LNCaP clone FGC (cell line): Measurements from ENCODE around the gene CLN6.

Experiments
- DNase-seq: peaks from one replicate; pipeline ENCODE4 v3.0.0-alpha.2; 2011; ENCODE audit warnings: low read depth
- H3K4me3 ChIP-seq: 2 replicates; pipeline ENCODE4 v1.5.1; 2011; ENCODE audit warnings: mild to moderate bottlenecking, low read depth, low read length, control low read depth
- CTCF ChIP-seq: IDR thresholded peaks from 2 replicates; pipeline ENCODE4 v1.5.1; 2012; ENCODE audit warnings: mild to moderate bottlenecking; ENCODE audit not compliant: control insufficient read depth, insufficient read depth; ENCODE audit errors: extremely low read depth

CLN6 gene

DNA sequence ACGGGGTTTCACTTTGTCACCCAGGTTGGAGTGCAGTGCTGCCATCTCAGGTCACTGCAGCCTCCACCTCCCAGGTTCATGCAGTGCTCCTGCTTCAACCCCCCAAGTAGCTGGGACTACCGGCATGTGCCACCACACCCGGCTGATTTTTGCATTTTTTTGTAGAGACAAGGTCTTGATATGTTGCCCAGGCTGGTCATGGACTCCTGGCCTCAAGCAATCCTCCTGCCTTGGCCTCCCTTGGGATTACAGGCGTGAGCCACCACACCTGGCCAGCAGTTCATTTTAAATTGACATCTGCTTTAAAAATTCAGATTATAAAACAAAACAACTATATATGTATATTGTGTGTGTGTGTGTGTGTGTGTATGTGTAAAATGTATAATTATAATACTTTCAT is 62.7 kb downstream of the CLN6 start:
- no peak for TF ChIP-seq CTCF
- no peak for DNase-seq
- no peak overlapping the region for H3K4me3 ChIP-seq

DNA sequence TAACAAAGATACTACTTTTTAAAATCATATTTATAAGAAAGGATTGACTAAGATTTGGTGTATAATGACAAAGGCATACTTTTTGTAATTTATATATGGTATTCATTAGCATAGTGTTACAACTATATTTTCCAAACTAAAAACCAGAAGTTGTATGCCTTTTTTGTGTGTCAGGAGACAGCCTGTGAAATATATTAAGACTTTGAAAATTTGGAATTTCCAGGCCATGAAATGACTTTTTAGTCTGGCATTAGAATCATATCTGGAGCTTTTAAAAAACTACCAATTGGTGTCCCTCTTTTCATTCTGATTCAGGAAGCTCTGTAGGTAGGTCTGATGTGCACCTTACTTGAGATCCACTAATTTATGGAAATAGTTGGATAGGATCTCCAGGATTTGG is 66.3 kb downstream of the CLN6 start:
- no peak for DNase-seq
- no peak for TF ChIP-seq CTCF

DNA sequence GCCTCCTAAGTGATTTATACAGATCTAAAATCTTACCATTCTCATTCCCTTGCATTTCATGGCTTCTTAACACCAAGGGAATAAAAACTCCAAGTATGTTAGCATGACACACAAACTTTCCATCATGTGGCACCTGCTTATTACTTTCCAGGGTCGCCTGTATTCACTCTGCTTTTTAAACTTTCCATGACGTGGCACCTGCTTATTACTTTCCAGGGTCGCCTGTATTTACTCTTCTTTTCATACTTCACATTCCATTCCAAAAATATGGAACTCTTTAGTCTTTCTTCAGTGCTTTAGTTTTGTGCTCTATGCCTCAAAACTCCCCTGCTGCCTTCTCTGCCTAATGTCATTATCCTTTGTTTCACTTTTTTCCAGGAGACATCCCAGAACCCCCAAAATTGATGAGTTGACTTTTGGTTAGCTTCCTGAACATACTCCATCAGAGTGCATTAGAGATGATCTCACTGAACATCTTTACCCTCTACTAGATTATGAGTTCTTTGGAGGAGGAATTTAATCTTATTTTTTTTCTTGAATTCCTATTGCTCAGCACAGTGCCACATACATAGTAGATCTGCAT is 71.4 kb downstream of the CLN6 start:
- no peak overlapping the region for H3K4me3 ChIP-seq
- DNase-seq: no peak
- no peak for TF ChIP-seq CTCF

More for the DNA sequence above, 66.3 kb downstream of the CLN6 start:
- H3K4me3 ChIP-seq: no peak overlapping the region

- TF ChIP-seq CTCF: no peak
- H3K4me3 ChIP-seq: no peak overlapping the region
- DNase-seq: no peak
Observed at GRCh38 chr15:68157074-68157473, 72.5 kb downstream of the CLN6 start.
